Mucosa of gallbladder (tissue), 1 donor: Measurements from ENCODE around the gene XYLT1. TPM values are rescaled to one million over a fixed set of nuclear protein-coding genes. Genes with fewer than 3 reads are reported as not detected.
"Not testable (repeated sequence)": the region's sequence is repeated elsewhere in the genome, so short reads cannot be mapped to it uniquely, and the experiment has no call there.

Experiments
- DNase-seq: peaks from one replicate; pipeline ENCODE4 v3.0.0-alpha.2; 2020; ENCODE audit warnings: low spot score
- total RNA-seq: library from RNA; stranded (reverse); gene quantifications from one replicate; pipeline ENCODE4 v1.2.1, GENCODE V29; 2021
- donor health status: DM: no; HTN: no; CAD: no.

The XYLT1 gene
- total RNA-seq, result 8.6 TPM

- DNase-seq, result no peak
These were observed at the start of gene XYLT1 for GRCh38 chr16:17470908-17471718. TSS of gene XYLT1 (minus strand) at chr16:17470960. CDS start at chr16:17470796, 164 bp downstream.

GRCh38 chr16:17520111-17520510 lies 49.4 kb upstream of the XYLT1 start:
- no peak for DNase-seq

GRCh38 chr16:17519101-17519955 lies 48.6 kb upstream of the XYLT1 start:
- DNase-seq, result no peak

- DNase-seq, result no peak
These were observed 47.7 kb upstream of the XYLT1 start for GRCh38 chr16:17518441-17518840.

- DNase-seq, result no peak
These were observed 44.9 kb upstream of the XYLT1 start for GRCh38 chr16:17515421-17516210.

GRCh38 chr16:17512636-17513220 lies 42.0 kb upstream of the XYLT1 start:
- DNase-seq, result no peak

GRCh38 chr16:17511340-17511739 lies 40.6 kb upstream of the XYLT1 start:
- no peak for DNase-seq

GRCh38 chr16:17510567-17510966 lies 39.8 kb upstream of the XYLT1 start:
- no peak for DNase-seq

GRCh38 chr16:17509194-17509593 lies 38.4 kb upstream of the XYLT1 start:
- no peak for DNase-seq

- DNase-seq, result no peak
These were observed 37.5 kb upstream of the XYLT1 start for GRCh38 chr16:17508303-17508702.

- not testable (repeated sequence) for DNase-seq
These were observed 36.8 kb upstream of the XYLT1 start for GRCh38 chr16:17507516-17507915.

- not testable (repeated sequence) for DNase-seq
These were observed 35.1 kb upstream of the XYLT1 start for GRCh38 chr16:17505828-17506227.

GRCh38 chr16:17504050-17504449 lies 33.3 kb upstream of the XYLT1 start:
- DNase-seq, result no peak

- no peak for DNase-seq
These were observed 32.6 kb upstream of the XYLT1 start for GRCh38 chr16:17503331-17503730.

GRCh38 chr16:17501321-17501720 lies 30.6 kb upstream of the XYLT1 start:
- no peak for DNase-seq

GRCh38 chr16:17499223-17499902 lies 28.6 kb upstream of the XYLT1 start:
- no peak for DNase-seq

- no peak for DNase-seq
These were observed 26.9 kb upstream of the XYLT1 start for GRCh38 chr16:17497648-17498047.

GRCh38 chr16:17496891-17497290 lies 26.1 kb upstream of the XYLT1 start:
- no peak for DNase-seq

GRCh38 chr16:17493012-17493411 lies 22.3 kb upstream of the XYLT1 start:
- no peak for DNase-seq

- DNase-seq, result no peak
These were observed 20.4 kb upstream of the XYLT1 start for GRCh38 chr16:17491140-17491662.

GRCh38 chr16:17488506-17488905 lies 17.7 kb upstream of the XYLT1 start:
- DNase-seq, result no peak
